Forelimb muscle (tissue), 1 donor: ENCODE measurements around the gene SULT1A3. TPM values are rescaled to one million over a fixed set of nuclear protein-coding genes. Genes with fewer than 3 reads are reported as not detected.
"Not testable (repeated sequence)": the region's sequence is repeated elsewhere in the genome, so short reads cannot be mapped to it uniquely, and the experiment has no call there.

Source experiments
- DNase-seq: peaks from one replicate; pipeline ENCODE4 v3.0.0-alpha.2; 2013; ENCODE audit warnings: low read depth
- polyA plus RNA-seq: library from polyadenylated mRNA; unstranded; fragments of 120-200 nt; gene quantifications from one replicate; pipeline ENCODE4 v1.2.1, GENCODE V29; 2013; ENCODE audit not compliant: insufficient read length

Gene SULT1A3
- polyA plus RNA-seq, result 1.8 TPM

- DNase-seq, result not testable (repeated sequence)
Measured at GRCh38 chr16:30199049-30199448, at the start of gene SULT1A3. Gene SULT1A3 (plus strand): TSS chr16:30199255. CDS start chr16:30200729, 1,474 bp downstream.

DNA sequence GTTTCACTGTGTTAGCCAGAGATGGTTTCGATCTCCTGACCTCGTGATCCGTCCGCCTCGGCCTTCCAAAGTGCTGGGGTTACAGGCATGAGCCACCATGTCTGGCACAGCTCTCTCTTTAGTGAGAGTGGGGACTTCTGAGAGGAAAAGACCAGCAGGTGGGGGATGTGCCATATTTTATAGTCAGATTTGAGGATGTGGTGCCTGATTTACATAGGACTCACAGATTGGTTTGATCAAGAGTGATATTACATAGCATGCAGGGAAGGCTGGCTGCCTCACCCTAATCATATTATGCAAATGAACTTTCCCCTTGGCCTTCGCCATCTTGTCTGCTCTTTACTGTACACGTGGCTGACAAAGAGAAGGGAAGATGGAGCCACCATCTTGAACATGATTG is 48.0 kb upstream of the SULT1A3 start:
- no peak for DNase-seq

DNA sequence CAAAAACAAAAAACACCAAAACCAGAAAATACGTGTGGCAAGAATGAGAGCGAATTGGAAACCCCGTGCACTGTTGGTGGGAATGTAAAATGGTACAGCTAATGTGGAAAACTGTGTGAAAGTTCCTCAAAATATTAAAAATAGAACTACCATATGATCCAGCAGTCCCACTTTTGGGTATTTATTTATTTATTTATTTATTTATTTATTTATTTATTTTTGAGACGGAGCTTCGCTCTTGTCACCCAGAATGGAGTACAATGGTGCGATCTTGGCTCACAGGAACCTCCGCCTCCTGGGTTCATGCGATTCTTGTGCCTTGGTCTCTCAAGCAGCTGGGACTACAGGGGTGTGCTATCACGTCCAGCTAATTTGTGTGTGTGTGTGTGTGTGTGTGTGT is 46.5 kb upstream of the SULT1A3 start:
- DNase-seq, result no peak

- no peak for DNase-seq
Measured at GRCh38 chr16:30155188-30155587, 43.9 kb upstream of the SULT1A3 start.

GRCh38 chr16:30157214-30157613 is 41.8 kb upstream of the SULT1A3 start:
- no peak for DNase-seq

DNA sequence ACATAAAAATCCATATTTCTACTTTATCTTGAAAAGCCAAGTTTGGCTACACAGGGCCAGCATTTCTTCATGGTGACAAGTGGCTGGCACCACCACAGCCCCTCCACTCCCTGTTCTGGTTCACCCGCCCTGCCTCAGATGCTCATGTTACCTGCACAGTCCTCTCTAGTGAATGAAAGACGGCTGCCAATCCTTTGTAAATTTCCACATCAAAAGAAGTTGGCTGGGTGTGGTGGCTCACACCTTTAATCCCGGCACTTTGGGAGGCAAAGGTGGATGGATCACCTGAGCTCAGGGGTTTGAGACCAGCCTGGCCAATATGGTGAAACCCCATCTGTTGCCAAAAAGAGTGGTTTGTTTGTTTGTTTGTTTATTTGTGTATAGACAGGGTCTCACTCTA is 35.5 kb upstream of the SULT1A3 start:
- no peak for DNase-seq

- no peak for DNase-seq
Measured at GRCh38 chr16:30166202-30166902, 32.7 kb upstream of the SULT1A3 start.

- not testable (repeated sequence) for DNase-seq
Measured at GRCh38 chr16:30168746-30169145, 30.3 kb upstream of the SULT1A3 start.

DNA sequence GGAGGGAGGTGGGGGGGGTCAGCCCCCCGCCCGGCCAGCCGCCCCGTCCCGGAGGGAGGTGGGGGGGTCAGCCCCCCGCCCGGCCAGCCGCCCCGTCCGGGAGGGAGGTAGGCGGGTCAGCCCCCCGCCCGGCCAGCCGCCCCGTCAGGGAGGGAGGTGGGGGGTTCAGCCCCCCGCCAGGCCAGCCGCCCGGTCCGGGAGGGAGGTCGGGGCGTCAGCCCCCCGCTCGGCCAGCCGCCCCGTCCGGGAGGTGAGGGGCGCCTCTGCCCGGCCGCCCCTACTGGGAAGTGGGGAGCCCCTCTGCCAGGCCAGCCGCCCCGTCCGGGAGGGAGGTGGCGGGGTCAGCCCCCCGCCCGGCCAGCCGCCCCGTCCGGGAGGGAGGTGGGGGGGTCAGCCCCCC is 29.6 kb upstream of the SULT1A3 start:
- not testable (repeated sequence) for DNase-seq

- not testable (repeated sequence) for DNase-seq
Measured at GRCh38 chr16:30170145-30170544, 28.9 kb upstream of the SULT1A3 start.

- no peak for DNase-seq
Measured at GRCh38 chr16:30173054-30173453, 26.0 kb upstream of the SULT1A3 start.

GRCh38 chr16:30176876-30177275 is 22.2 kb upstream of the SULT1A3 start:
- not testable (repeated sequence) for DNase-seq

GRCh38 chr16:30179195-30179594 is 19.9 kb upstream of the SULT1A3 start:
- DNase-seq, result no peak

DNA sequence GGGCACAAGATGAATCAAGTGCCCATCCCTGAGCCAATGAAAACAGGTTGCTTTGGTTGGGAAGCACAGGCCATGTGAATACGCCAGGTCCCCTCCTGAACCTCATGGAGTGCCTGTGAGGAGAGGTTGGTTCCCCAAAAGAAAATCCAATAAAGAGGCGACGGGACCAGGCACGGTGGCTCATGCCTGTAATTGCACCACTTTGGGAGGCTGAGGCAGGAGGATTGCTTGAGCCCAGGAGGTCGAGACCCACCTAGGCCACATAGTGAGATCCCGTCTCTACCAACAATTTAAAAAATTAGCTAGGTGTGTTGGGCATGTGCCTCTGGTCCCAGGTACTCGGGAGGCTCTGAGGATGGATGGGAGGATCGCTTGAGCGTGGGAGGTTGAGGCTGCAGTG is 19.1 kb upstream of the SULT1A3 start:
- DNase-seq, result no peak

- no peak for DNase-seq
Measured at GRCh38 chr16:30180741-30181140, 18.3 kb upstream of the SULT1A3 start.

- DNase-seq, result peak; percentile 52
Measured at GRCh38 chr16:30183233-30184095, 15.6 kb upstream of the SULT1A3 start, which contains the start of gene CORO1A. Gene CORO1A (plus strand): TSS chr16:30183602. CDS start chr16:30185210, 1,608 bp downstream.

GRCh38 chr16:30184096-30184890 is 14.8 kb upstream of the SULT1A3 start:
- DNase-seq, result no peak

- DNase-seq, result no peak
Measured at GRCh38 chr16:30184891-30185682, 14.0 kb upstream of the SULT1A3 start.

DNA sequence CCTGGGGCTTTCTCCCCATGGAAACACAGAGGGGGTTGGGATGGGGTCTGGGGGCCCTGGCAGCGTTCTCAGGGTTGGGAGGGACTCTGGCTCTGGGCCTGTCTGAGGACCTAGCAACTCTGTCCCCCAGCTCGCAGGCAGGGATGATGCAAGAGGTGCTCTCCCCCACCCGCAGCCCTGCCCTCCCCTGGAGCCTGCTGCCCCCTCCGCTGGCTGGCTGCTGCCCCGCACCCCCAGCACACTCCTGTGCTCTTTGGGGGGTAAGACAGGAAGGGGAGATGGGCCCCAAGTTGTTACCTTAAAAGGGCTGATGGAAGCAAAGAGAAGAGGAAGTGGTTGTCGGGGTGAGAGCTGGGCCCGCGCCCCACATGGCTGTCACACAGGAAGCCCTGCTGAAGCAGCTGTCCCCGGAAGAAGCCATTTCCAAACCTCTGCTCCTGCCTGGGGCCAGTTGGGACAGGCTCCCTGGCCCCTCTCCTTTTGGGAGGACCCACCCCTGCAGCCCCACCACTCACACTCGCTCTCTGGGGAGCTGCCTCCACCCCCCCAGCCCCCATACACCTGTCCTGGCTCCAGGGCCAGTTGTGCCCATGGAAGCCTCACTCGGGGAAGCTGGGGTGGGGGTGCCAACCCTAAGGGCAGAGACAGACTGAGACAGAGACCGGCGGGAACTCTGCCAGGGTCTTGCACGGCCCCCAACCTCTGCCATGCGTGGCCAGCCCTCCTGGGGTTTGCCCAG is 13.2 kb upstream of the SULT1A3 start:
- no peak for DNase-seq

DNA sequence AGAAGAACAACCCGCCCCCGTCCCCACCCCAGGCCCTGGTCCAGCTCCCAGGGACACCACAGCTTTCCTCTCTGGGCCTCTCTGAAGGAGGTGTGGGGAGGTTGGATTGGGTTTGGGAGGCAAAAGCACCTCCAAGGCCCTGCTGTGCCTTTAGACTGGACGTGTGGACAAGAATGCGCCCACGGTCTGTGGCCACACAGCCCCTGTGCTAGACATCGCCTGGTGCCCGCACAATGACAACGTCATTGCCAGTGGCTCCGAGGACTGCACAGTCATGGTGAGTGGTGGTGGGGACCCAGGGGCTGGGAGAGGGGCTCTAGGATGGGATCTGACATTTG is 12.6 kb upstream of the SULT1A3 start:
- no peak for DNase-seq
